Measurements from ENCODE around the gene PRPF38B.

DNA sequence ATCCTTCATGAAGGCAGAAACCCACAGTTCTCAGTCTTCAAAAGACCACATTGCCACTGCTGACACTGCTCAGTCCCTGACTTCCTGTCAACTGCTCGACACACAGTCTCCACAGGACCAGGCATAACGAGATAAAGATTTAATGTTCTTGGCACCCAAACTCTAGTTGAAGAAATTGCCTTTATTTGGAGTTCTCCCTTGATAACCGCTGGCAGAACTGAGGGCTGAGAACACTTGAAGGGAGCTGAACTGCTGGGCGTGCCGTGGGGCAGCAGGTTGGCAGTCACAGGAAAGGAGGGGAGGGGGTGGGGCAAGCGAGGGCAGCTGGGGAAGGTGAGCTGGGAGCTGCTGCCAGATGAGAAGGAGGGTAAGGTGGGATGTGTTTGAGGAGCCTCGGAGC lies 47.1 kb upstream of the PRPF38B start:
- TF ChIP-seq CTCF (conservative IDR thresholded peaks at IDR 0.05; ENCODE audit: low read depth in 2 of 2): no peak
- TF ChIP-seq EZH2phosphoT487 (IDR thresholded peaks at IDR 0.05; ENCODE audit: unreplicated experiment): no peak
- TF ChIP-seq EZH2 (IDR thresholded peaks at IDR 0.05; ENCODE audit: low read depth, unreplicated experiment): no peak
- no peak for TF ChIP-seq POLR2AphosphoS5 (IDR thresholded peaks at IDR 0.05; ENCODE audit: low read depth)
- TF ChIP-seq, protein P1, sequence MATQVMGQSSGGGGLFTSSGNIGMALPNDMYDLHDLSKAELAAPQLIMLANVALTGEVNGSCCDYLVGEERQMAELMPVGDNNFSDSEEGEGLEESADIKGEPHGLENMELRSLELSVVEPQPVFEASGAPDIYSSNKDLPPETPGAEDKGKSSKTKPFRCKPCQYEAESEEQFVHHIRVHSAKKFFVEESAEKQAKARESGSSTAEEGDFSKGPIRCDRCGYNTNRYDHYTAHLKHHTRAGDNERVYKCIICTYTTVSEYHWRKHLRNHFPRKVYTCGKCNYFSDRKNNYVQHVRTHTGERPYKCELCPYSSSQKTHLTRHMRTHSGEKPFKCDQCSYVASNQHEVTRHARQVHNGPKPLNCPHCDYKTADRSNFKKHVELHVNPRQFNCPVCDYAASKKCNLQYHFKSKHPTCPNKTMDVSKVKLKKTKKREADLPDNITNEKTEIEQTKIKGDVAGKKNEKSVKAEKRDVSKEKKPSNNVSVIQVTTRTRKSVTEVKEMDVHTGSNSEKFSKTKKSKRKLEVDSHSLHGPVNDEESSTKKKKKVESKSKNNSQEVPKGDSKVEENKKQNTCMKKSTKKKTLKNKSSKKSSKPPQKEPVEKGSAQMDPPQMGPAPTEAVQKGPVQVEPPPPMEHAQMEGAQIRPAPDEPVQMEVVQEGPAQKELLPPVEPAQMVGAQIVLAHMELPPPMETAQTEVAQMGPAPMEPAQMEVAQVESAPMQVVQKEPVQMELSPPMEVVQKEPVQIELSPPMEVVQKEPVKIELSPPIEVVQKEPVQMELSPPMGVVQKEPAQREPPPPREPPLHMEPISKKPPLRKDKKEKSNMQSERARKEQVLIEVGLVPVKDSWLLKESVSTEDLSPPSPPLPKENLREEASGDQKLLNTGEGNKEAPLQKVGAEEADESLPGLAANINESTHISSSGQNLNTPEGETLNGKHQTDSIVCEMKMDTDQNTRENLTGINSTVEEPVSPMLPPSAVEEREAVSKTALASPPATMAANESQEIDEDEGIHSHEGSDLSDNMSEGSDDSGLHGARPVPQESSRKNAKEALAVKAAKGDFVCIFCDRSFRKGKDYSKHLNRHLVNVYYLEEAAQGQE (IDR thresholded peaks at IDR 0.05; ENCODE audit: unreplicated experiment): no peak
- no peak for TF ChIP-seq ZNF331 (CRISPR knock-in tag; IDR thresholded peaks at IDR 0.05; ENCODE audit: low read depth)
- TF ChIP-seq CREB1 (CRISPR knock-in tag; IDR thresholded peaks at IDR 0.05; ENCODE audit: low read depth): no peak
- TF ChIP-seq, protein P2, sequence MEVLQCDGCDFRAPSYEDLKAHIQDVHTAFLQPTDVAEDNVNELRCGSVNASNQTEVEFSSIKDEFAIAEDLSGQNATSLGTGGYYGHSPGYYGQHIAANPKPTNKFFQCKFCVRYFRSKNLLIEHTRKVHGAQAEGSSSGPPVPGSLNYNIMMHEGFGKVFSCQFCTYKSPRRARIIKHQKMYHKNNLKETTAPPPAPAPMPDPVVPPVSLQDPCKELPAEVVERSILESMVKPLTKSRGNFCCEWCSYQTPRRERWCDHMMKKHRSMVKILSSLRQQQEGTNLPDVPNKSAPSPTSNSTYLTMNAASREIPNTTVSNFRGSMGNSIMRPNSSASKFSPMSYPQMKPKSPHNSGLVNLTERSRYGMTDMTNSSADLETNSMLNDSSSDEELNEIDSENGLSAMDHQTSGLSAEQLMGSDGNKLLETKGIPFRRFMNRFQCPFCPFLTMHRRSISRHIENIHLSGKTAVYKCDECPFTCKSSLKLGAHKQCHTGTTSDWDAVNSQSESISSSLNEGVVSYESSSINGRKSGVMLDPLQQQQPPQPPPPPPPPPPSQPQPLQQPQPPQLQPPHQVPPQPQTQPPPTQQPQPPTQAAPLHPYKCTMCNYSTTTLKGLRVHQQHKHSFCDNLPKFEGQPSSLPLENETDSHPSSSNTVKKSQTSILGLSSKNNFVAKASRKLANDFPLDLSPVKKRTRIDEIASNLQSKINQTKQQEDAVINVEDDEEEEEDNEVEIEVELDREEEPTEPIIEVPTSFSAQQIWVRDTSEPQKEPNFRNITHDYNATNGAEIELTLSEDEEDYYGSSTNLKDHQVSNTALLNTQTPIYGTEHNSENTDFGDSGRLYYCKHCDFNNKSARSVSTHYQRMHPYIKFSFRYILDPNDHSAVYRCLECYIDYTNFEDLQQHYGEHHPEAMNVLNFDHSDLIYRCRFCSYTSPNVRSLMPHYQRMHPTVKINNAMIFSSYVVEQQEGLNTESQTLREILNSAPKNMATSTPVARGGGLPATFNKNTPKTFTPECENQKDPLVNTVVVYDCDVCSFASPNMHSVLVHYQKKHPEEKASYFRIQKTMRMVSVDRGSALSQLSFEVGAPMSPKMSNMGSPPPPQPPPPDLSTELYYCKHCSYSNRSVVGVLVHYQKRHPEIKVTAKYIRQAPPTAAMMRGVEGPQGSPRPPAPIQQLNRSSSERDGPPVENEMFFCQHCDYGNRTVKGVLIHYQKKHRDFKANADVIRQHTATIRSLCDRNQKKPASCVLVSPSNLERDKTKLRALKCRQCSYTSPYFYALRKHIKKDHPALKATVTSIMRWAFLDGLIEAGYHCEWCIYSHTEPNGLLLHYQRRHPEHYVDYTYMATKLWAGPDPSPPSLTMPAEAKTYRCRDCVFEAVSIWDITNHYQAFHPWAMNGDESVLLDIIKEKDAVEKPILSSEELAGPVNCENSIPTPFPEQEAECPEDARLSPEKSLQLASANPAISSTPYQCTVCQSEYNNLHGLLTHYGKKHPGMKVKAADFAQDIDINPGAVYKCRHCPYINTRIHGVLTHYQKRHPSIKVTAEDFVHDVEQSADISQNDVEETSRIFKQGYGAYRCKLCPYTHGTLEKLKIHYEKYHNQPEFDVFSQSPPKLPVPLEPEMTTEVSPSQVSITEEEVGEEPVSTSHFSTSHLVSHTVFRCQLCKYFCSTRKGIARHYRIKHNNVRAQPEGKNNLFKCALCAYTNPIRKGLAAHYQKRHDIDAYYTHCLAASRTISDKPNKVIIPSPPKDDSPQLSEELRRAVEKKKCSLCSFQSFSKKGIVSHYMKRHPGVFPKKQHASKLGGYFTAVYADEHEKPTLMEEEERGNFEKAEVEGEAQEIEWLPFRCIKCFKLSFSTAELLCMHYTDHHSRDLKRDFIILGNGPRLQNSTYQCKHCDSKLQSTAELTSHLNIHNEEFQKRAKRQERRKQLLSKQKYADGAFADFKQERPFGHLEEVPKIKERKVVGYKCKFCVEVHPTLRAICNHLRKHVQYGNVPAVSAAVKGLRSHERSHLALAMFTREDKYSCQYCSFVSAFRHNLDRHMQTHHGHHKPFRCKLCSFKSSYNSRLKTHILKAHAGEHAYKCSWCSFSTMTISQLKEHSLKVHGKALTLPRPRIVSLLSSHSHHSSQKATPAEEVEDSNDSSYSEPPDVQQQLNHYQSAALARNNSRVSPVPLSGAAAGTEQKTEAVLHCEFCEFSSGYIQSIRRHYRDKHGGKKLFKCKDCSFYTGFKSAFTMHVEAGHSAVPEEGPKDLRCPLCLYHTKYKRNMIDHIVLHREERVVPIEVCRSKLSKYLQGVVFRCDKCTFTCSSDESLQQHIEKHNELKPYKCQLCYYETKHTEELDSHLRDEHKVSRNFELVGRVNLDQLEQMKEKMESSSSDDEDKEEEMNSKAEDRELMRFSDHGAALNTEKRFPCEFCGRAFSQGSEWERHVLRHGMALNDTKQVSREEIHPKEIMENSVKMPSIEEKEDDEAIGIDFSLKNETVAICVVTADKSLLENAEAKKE (CRISPR knock-in tag; IDR thresholded peaks at IDR 0.05): no peak
- no peak for TF ChIP-seq ZNF114 (CRISPR knock-in tag; IDR thresholded peaks at IDR 0.05)
- no peak for TF ChIP-seq NANOG (IDR thresholded peaks at IDR 0.05; ENCODE audit: borderline replicate concordance)
